K562 (cell line): ENCODE results near the gene NXN. TPM values are rescaled to one million over a fixed set of nuclear protein-coding genes. Genes with fewer than 3 reads are reported as not detected.

ENCODE experiments used
- BDP1 ChIP-seq: IDR thresholded peaks from 3 replicates; pipeline ENCODE4 v1.6.1; 2011; ENCODE audit not compliant: insufficient read length, insufficient read depth
- CBFA2T3 ChIP-seq: fragments of 450-650 bp; IDR thresholded peaks from 2 replicates; pipeline ENCODE4 v1.6.1; 2017
- CCAR2 ChIP-seq: fragments of 200-400 bp; formaldehyde crosslinking; IDR thresholded peaks from 2 replicates; pipeline ENCODE4 v1.6.1; 2017; ENCODE audit warnings: mild to moderate bottlenecking, low read depth, low read length
- CEBPG ChIP-seq, 3 experiments: fragments of 200-800 bp in 1 of 3; sonication (Bioruptor generic) in 1 of 3; sonication (generic) in 1 of 3; formaldehyde crosslinking in 1 of 3; IDR thresholded peaks in 2 of 3; conservative IDR thresholded peaks in 1 of 3; 2 replicates each; pipeline versions ENCODE4 v1.6.1 to v1.8.0; 2016 to 2022; ENCODE audit warnings: missing compliant biosample characterization in 2 of 3, missing genetic modification characterization in 2 of 3, mild to moderate bottlenecking in 1 of 3, missing genetic modification reagents in 1 of 3
- CREM ChIP-seq: IDR thresholded peaks from 2 replicates; pipeline ENCODE4 v1.6.1; 2014; ENCODE audit warnings: antibody characterized with exemption, low read depth
- HNRNPH1 ChIP-seq: fragments of 200-400 bp; formaldehyde crosslinking; optimal IDR thresholded peaks from 2 replicates; pipeline ENCODE3; 2017; ENCODE audit warnings: low read depth, mild to moderate bottlenecking, low read length, moderate library complexity
- KAT2B ChIP-seq: IDR thresholded peaks from one replicate; pipeline ENCODE4 v1.6.1; 2012; ENCODE audit warnings: low read depth, mild to moderate bottlenecking, control low read depth, inconsistent platforms, low read length, moderate library complexity
- KAT8 ChIP-seq: fragments of 450-650 bp; IDR thresholded peaks from 2 replicates; pipeline ENCODE4 v1.6.1; 2016; ENCODE audit warnings: low read depth, mild to moderate bottlenecking
- MTA3 ChIP-seq: fragments of 450-650 bp; formaldehyde crosslinking; IDR thresholded peaks from 2 replicates; pipeline ENCODE4 v1.6.1; 2017; ENCODE audit warnings: mild to moderate bottlenecking, borderline replicate concordance
- POU5F1 ChIP-seq: fragments of 150-350 bp; IDR thresholded peaks from 2 replicates; pipeline ENCODE4 v1.6.1; 2014; ENCODE audit warnings: borderline replicate concordance, low read length, low read depth, mild to moderate bottlenecking; ENCODE audit not compliant: partially characterized antibody
- PTBP1 ChIP-seq: fragments of 200-400 bp; formaldehyde crosslinking; IDR thresholded peaks from 2 replicates; pipeline ENCODE4 v1.6.1; 2017; ENCODE audit warnings: low read depth, low read length
- RAD51 ChIP-seq: fragments of 450-650 bp; IDR thresholded peaks from 2 replicates; pipeline ENCODE4 v1.7.1; 2016; ENCODE audit warnings: low read depth, mild to moderate bottlenecking, borderline replicate concordance
- SREBF1 ChIP-seq: fragments of 150-350 bp; IDR thresholded peaks from 2 replicates; pipeline ENCODE4 v1.6.1; 2014; ENCODE audit warnings: antibody characterized with exemption, low read depth, low read length, borderline replicate concordance
- TAF15 ChIP-seq: fragments of 200-400 bp; formaldehyde crosslinking; IDR thresholded peaks from 2 replicates; pipeline ENCODE4 v1.6.1; 2017; ENCODE audit warnings: mild to moderate bottlenecking, low read depth, low read length, moderate library complexity
- ZNF165 ChIP-seq: fragments of 250-450 bp; sonication (Bioruptor Pico); IDR thresholded peaks from 2 replicates; pipeline ENCODE4 v1.4.0; 2020; ENCODE audit warnings: borderline replicate concordance
- ZNF174 ChIP-seq: fragments of 250-450 bp; sonication (Bioruptor Pico); IDR thresholded peaks from 2 replicates; pipeline ENCODE4 v1.4.0; 2020; ENCODE audit warnings: mild to moderate bottlenecking
- ZNF41 ChIP-seq: fragments of 250-450 bp; sonication (Bioruptor Pico); conservative IDR thresholded peaks from 2 replicates; pipeline ENCODE4 v1.4.0; 2020; ENCODE audit warnings: mild to moderate bottlenecking
- ZNF696 ChIP-seq: fragments of 250-450 bp; sonication (Bioruptor Pico); conservative IDR thresholded peaks from 2 replicates; pipeline ENCODE4 v1.4.0; 2020; ENCODE audit warnings: mild to moderate bottlenecking, moderate library complexity
- polyA plus RNA-seq, 8 experiments: library from polyadenylated mRNA; depleted of rRNA in 4 of 8; stranded (reverse) in 5 of 8; unstranded in 3 of 8; fragments of >200 nt; fragmentation: Nextera tagmentation in 2 of 8; fragmentation: Illumina TruSeq in 1 of 8; extraction: Ambion mirVana in 2 of 8; extraction: Trizol in 1 of 8; gene quantifications; 2 replicates each; pipeline versions ENCODE4 v1.2.1 to v1.2.3, GENCODE V29; 2011 to 2014; ENCODE audit warnings: inconsistent platforms in 1 of 8, missing spikeins in 1 of 8
- total RNA-seq, 7 experiments: library from RNA; depleted of rRNA in 6 of 7; stranded (reverse); fragments of >200 nt in 6 of 7; fragmentation: Illumina TruSeq in 2 of 7; extraction: Trizol in 2 of 7; gene quantifications; 2 replicates each; pipeline versions ENCODE4 v1.2.1 to v1.2.3, GENCODE V29; 2011 to 2021; ENCODE audit warnings: low replicate concordance in 1 of 7
- TF ChIP-seq, protein P1 (sequence below): fragments of 250-450 bp; sonication (Bioruptor Pico); IDR thresholded peaks from 2 replicates; pipeline ENCODE4 v1.8.0; 2022; ENCODE audit warnings: inconsistent platforms
- TF ChIP-seq, protein P2 (sequence below), 2 experiments: fragments of 450-650 bp in 1 of 2; IDR thresholded peaks; 2 replicates each; pipeline ENCODE4 v1.6.1; 2011 to 2017; ENCODE audit warnings: low read depth in 2 of 2, antibody characterized with exemption in 1 of 2, borderline replicate concordance in 1 of 2, low read length in 1 of 2, mild to moderate bottlenecking in 1 of 2, mixed read lengths in 1 of 2; ENCODE audit not compliant: control insufficient read depth in 1 of 2
- TF ChIP-seq, protein P3 (sequence below): fragments of 250-450 bp; sonication (Bioruptor Pico); IDR thresholded peaks from 2 replicates; pipeline ENCODE4 v1.5.0; 2020; ENCODE audit warnings: mild to moderate bottlenecking

Gene NXN
- total and polyA plus RNA-seq, 9 of the 15 experiments (the other 6 are each of a cell fraction or from before 2014, with no cell fraction given), result 0.08 to 0.39 (median 0.29) TPM; not detected in 5

DNA sequence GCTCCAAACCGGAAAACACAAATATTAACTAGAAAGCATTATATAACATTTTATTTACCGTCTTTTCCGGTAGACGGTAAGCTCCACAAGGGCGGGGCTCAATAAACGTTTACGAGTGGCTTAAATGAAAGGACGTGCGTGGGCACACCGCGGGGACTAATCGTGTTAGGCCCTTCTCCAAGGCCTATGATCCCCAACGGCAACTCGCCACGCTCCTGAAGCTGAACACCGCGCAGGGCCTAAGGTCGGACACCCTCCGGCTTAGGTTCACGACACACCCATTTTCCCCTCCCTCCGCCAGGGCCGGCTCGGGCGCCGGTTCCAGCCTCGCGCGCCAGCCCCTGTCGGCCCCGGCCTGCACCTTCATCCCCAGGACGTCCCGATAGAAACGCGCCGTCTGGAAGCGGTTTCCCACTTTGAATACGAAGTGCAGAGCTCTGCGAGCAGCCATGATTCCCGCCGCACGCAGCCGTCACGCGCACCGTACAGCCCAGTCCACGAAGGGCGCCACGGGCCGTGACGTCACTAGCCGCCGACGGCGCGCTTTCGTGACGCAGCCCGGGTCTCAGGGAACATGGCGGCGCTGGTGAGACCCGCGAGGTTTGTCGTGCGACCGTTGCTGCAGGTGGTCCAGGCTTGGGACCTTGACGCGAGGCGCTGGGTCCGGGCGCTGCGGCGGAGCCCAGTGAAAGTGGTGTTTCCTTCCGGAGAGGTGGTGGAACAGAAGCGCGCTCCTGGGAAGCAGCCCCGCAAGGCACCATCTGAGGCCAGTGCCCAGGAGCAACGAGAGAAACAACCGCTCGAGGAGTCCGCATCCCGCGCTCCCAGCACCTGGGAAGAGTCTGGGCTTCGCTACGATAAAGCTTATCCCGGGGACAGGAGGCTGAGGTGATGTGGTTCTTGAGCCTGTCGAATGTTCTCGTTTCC, 197.5 kb downstream of the NXN start, which contains the start of the genes GLOD4 and MRM3 (continued):
- TF ChIP-seq, protein P1, sequence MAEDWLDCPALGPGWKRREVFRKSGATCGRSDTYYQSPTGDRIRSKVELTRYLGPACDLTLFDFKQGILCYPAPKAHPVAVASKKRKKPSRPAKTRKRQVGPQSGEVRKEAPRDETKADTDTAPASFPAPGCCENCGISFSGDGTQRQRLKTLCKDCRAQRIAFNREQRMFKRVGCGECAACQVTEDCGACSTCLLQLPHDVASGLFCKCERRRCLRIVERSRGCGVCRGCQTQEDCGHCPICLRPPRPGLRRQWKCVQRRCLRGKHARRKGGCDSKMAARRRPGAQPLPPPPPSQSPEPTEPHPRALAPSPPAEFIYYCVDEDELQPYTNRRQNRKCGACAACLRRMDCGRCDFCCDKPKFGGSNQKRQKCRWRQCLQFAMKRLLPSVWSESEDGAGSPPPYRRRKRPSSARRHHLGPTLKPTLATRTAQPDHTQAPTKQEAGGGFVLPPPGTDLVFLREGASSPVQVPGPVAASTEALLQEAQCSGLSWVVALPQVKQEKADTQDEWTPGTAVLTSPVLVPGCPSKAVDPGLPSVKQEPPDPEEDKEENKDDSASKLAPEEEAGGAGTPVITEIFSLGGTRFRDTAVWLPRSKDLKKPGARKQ (CRISPR knock-in tag), result no peak
- TF ChIP-seq MTA3, result peak; percentile 63; the same call in 1 of the 2 replicates
- TF ChIP-seq ZNF696 (CRISPR knock-in tag), result no peak
- no peak for TF ChIP-seq TAF15
- TF ChIP-seq PTBP1, result no peak
- TF ChIP-seq CEBPG (CRISPR knock-in tag; IDR thresholded peaks at IDR 0.05), result 0 out of 2 replicates have a peak, but pooled peaks have one; percentile 23
- TF ChIP-seq CEBPG (tag; conservative IDR thresholded peaks at IDR 0.05 in 1 of 2, IDR thresholded peaks at IDR 0.05 in 1 of 2), result no peak
- no peak for TF ChIP-seq KAT8
- no peak for TF ChIP-seq CBFA2T3
- TF ChIP-seq BDP1, result no peak
- no peak for TF ChIP-seq HNRNPH1
- no peak for TF ChIP-seq ZNF165 (CRISPR knock-in tag)
- no peak for TF ChIP-seq KAT2B
- no peak for TF ChIP-seq ZNF174 (CRISPR knock-in tag)
- no peak for TF ChIP-seq SREBF1
- TF ChIP-seq, protein P2, sequence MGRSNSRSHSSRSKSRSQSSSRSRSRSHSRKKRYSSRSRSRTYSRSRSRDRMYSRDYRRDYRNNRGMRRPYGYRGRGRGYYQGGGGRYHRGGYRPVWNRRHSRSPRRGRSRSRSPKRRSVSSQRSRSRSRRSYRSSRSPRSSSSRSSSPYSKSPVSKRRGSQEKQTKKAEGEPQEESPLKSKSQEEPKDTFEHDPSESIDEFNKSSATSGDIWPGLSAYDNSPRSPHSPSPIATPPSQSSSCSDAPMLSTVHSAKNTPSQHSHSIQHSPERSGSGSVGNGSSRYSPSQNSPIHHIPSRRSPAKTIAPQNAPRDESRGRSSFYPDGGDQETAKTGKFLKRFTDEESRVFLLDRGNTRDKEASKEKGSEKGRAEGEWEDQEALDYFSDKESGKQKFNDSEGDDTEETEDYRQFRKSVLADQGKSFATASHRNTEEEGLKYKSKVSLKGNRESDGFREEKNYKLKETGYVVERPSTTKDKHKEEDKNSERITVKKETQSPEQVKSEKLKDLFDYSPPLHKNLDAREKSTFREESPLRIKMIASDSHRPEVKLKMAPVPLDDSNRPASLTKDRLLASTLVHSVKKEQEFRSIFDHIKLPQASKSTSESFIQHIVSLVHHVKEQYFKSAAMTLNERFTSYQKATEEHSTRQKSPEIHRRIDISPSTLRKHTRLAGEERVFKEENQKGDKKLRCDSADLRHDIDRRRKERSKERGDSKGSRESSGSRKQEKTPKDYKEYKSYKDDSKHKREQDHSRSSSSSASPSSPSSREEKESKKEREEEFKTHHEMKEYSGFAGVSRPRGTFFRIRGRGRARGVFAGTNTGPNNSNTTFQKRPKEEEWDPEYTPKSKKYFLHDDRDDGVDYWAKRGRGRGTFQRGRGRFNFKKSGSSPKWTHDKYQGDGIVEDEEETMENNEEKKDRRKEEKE (IDR thresholded peaks at IDR 0.05; ENCODE audit: borderline replicate concordance in 1 of 2, control insufficient read depth in 1 of 2, low read depth in 2 of 2, low read length in 1 of 2), result no peak
- 0 out of 2 replicates have a peak, but pooled peaks have one; percentile 13 for TF ChIP-seq RAD51
- TF ChIP-seq, protein P3, sequence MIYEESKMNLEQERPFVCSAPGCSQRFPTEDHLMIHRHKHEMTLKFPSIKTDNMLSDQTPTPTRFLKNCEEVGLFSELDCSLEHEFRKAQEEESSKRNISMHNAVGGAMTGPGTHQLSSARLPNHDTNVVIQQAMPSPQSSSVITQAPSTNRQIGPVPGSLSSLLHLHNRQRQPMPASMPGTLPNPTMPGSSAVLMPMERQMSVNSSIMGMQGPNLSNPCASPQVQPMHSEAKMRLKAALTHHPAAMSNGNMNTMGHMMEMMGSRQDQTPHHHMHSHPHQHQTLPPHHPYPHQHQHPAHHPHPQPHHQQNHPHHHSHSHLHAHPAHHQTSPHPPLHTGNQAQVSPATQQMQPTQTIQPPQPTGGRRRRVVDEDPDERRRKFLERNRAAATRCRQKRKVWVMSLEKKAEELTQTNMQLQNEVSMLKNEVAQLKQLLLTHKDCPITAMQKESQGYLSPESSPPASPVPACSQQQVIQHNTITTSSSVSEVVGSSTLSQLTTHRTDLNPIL (CRISPR knock-in tag), result no peak
- TF ChIP-seq CREM, result peak; percentile 100
- no peak for TF ChIP-seq ZNF41 (CRISPR knock-in tag)
- no peak for TF ChIP-seq POU5F1
- no peak for TF ChIP-seq CCAR2
